Karpas-422 (cell line): Measurements from ENCODE around the gene RGS6. TPM values are rescaled to one million over a fixed set of nuclear protein-coding genes. Genes with fewer than 3 reads are reported as not detected.

Source experiments
- DNase-seq: peaks from one replicate; pipeline ENCODE4 v3.0.0-alpha.2; 2015
- H2AFZ ChIP-seq: fragments of 200-600 bp; sonication (generic); 2 replicates; pipeline ENCODE4 v1.6.1; 2014; ENCODE audit warnings: antibody characterized with exemption, low read length, mixed read lengths
- H3K27ac ChIP-seq: fragments of 200-600 bp; sonication (generic); 2 replicates; pipeline ENCODE4 v1.5.1; 2014; ENCODE audit warnings: mild to moderate bottlenecking, low read length, moderate library complexity
- H3K27me3 ChIP-seq: fragments of 200-600 bp; sonication (generic); 2 replicates; pipeline ENCODE4 v1.6.1; 2014; ENCODE audit warnings: low read length, mixed read lengths
- H3K36me3 ChIP-seq: fragments of 200-600 bp; sonication (generic); 2 replicates; pipeline ENCODE4 v1.6.1; 2014; ENCODE audit warnings: low read length, mixed read lengths; ENCODE audit not compliant: insufficient read depth
- H3K4me1 ChIP-seq: fragments of 200-600 bp; sonication (generic); 2 replicates; pipeline ENCODE4 v1.6.1; 2014; ENCODE audit warnings: mild to moderate bottlenecking, low read length, mixed read lengths
- H3K4me2 ChIP-seq: fragments of 200-600 bp; sonication (generic); 2 replicates; pipeline ENCODE4 v1.6.1; 2014; ENCODE audit warnings: low read length, low read depth, mild to moderate bottlenecking; ENCODE audit not compliant: poor library complexity, severe bottlenecking
- H3K4me3 ChIP-seq: fragments of 200-600 bp; sonication (generic); 2 replicates; pipeline ENCODE4 v1.5.1; 2014; ENCODE audit warnings: mild to moderate bottlenecking, antibody characterized with exemption, low read length, mixed read lengths
- H3K79me2 ChIP-seq: fragments of 200-600 bp; sonication (generic); 2 replicates; pipeline ENCODE4 v1.6.1; 2014; ENCODE audit warnings: mild to moderate bottlenecking, low read length, mixed read lengths
- H3K9ac ChIP-seq: fragments of 200-600 bp; sonication (generic); 2 replicates; pipeline ENCODE4 v1.6.0; 2014; ENCODE audit warnings: low read length
- H3K9me2 ChIP-seq: fragments of 200-600 bp; sonication (generic), shearing (Covaris generic); replicated peaks from 2 replicates; pipeline ENCODE4 v1.6.0; 2014; ENCODE audit warnings: mild to moderate bottlenecking, low read length, moderate library complexity; ENCODE audit not compliant: insufficient read depth
- H3K9me3 ChIP-seq: fragments of 300-700, 200-600 bp; sonication (generic); 2 replicates; pipeline ENCODE4 v1.6.1; 2014; ENCODE audit warnings: low read length, mixed read lengths
- H4K20me1 ChIP-seq: fragments of 200-600 bp; sonication (generic); 2 replicates; pipeline ENCODE4 v1.6.1; 2014; ENCODE audit warnings: mild to moderate bottlenecking, antibody characterized with exemption, low read length, low read depth; ENCODE audit not compliant: insufficient read depth
- total RNA-seq: library from RNA; depleted of rRNA; stranded (reverse); fragments of >200 nt; shearing (Covaris generic); gene quantifications from 2 replicates; pipeline ENCODE4 v1.2.3, GENCODE V29; 2014; ENCODE audit warnings: low replicate concordance

The RGS6 gene
- total RNA-seq, 1 experiment from 2014 or later = 0.07 TPM

DNA sequence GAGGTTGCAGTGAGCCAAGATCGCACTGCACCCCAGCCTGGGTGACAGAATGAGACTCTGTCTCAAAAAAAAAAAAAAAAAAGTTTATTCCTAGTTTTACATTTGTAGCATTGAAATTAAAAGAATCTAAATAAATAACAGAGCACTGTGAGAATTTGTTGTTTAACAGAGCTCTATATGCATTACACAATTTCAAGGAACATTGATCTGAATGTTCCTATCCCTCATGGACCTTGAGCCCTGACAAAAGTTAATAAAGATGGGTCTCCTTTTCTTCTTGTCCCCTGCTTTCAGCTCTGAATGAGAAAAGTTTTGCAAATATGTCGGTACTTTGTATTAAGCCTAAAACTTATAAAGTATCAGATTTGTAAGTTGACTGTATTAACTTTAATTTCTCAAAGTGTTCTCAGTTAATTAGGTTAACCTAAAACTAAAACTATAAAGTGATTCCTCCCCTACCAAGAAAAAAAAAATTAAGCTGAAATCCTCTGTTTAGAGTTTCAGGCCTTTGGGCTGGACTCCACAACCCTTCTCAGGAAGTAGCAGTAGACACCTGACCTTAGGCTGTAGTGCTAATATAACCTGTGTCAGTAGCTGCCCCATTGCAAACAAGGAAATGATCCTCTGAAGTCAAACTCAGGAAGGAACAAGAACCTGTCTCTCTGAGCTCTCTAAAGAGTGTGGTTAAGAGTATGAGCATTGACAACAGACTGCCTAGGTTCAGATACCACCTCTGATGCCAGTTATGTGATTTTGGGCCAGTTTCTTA lies 484.0 kb downstream of the RGS6 start:
- Histone ChIP-seq H3K36me3 (no peaks in the 10 kb centered on the region), H3K9me3 (no peaks in the 10 kb centered on the region), H2AFZ (no peak overlapping the region), H3K27me3 (no peaks in the 10 kb centered on the region), H3K4me2 (no peak overlapping the region), H3K4me3 (no peak overlapping the region), H3K79me2 (no peaks in the 10 kb centered on the region), H3K4me1 (no peaks in the 10 kb centered on the region), H3K27ac (no peak overlapping the region), H3K9ac (no peak overlapping the region), H4K20me1 (no peaks in the 10 kb centered on the region), H3K9me2 (no peaks in the 10 kb centered on the region)
- no peak for DNase-seq

DNA sequence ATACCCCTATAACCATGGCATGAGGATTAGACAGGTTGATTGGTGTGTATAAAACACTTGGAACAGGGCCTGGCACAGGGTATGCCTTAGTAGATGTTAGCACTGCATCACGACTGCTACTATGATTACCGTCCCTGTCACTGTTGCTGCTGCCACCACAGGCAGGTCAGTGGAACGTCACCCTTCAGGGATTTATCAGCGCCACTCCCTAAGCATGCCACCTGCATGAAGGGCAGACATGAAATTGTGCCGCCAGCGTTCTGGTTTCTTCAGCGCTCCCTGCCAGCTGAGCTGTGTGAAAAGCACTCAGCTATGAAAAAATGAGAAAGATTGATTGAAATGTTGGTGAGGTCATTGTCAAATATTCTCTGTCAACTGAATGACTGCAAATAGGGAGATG lies 484.7 kb downstream of the RGS6 start:
- Histone ChIP-seq H3K4me1 (no peaks in the 10 kb centered on the region), H3K9ac (no peak overlapping the region), H3K9me2 (no peaks in the 10 kb centered on the region), H3K4me3 (no peak overlapping the region), H3K9me3 (no peaks in the 10 kb centered on the region), H3K36me3 (no peaks in the 10 kb centered on the region), H3K27ac (no peak overlapping the region), H3K4me2 (no peak overlapping the region), H3K79me2 (no peaks in the 10 kb centered on the region), H2AFZ (no peak overlapping the region), H3K27me3 (no peaks in the 10 kb centered on the region), H4K20me1 (no peaks in the 10 kb centered on the region)
- DNase-seq = peak; percentile 79

DNA sequence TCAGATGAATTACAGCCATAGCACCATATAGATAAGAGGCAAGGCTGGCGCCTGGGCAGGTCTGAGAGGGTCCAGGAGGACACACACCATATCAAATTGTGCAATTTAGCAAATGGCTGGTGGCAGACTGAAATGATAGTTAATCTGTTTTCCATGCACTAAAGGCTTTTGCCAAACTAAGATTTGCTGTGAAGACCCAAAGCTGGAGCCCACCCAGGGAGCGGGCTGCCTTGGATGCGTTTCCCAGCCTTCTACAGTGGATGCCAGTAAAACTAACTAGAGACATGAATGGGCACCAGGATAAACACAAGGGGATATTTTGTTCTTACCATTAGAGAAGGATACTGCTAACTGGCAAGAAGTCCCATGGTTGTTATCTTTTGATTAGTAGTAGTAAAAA lies 486.6 kb downstream of the RGS6 start:
- Histone ChIP-seq H3K36me3 (no peaks in the 10 kb centered on the region), H3K4me2 (no peak overlapping the region), H3K9me2 (no peaks in the 10 kb centered on the region), H3K9me3 (no peaks in the 10 kb centered on the region), H2AFZ (no peak overlapping the region), H3K27ac (no peak overlapping the region), H3K4me1 (no peaks in the 10 kb centered on the region), H3K4me3 (no peak overlapping the region), H3K79me2 (no peaks in the 10 kb centered on the region), H4K20me1 (no peaks in the 10 kb centered on the region), H3K9ac (no peak overlapping the region), H3K27me3 (no peaks in the 10 kb centered on the region)
- DNase-seq = no peak

DNA sequence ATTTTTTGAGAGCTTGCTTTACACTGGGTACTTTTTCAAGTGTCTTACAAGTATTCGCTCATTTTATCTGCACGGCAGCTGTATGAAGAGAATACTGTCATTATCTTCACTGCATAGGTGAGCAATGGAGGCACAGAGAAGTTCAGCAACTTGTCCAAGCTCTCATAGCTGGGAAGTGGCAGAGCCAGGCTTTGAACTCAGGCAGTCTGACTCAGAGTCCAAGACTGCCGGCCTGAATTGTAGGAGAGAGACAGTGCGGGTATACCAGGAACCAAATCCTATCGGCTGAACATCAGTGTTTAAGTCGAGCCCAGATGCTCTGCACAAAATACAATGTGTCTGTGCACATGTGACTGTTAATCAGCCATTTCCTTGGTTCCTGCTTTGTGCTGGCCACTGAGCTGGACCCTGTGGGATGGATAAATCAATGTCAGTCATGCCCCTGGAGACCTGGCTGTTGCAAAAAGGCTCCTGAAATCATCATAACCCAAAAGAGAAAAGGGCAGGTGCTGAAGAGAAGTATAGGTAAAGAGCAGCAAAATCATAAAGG lies 487.1 kb downstream of the RGS6 start:
- Histone ChIP-seq H3K27me3 (no peaks in the 10 kb centered on the region), H4K20me1 (no peaks in the 10 kb centered on the region), H3K27ac (no peak overlapping the region), H3K4me1 (no peaks in the 10 kb centered on the region), H2AFZ (no peak overlapping the region), H3K4me2 (no peak overlapping the region), H3K9me3 (no peaks in the 10 kb centered on the region), H3K9me2 (no peaks in the 10 kb centered on the region), H3K36me3 (no peaks in the 10 kb centered on the region), H3K4me3 (no peak overlapping the region), H3K9ac (no peak overlapping the region), H3K79me2 (no peaks in the 10 kb centered on the region)
- no peak for DNase-seq

DNA sequence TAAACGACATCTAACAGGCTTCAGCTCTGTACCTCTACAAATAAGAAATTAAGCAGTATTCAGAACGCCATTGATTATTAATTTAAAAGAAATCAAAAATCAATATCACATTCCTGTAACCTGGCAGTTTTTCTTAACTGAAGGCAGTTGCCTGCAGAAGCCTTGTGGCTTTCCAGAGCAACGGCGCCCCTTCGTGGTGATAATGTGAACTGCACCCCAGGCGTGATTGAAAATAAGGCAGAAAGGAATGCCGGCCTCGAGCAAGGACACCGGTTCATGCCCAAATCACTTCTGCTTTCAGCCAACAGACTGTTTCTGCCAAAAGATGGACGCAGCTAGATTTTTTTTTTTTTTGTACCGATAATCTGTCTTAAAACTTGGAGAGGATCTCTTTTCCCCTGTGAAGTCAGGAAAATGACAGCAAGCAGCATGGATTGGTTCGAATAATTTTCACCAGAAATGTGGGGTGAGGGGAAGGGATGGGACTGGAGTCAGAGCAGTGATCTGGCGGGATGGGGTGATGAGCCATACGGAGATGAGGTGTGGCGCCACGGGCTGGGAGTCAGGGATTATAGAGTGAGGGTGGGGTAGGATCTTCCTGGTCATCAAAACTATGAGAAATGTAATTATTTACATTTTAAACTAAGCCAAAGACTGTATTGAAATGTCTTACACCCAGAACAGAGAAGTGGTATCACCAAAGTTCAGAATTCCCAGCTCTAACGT lies 488.7 kb downstream of the RGS6 start:
- Histone ChIP-seq H3K79me2 (no peaks in the 10 kb centered on the region), H3K4me3 (no peak overlapping the region), H3K9me2 (no peaks in the 10 kb centered on the region), H3K36me3 (no peaks in the 10 kb centered on the region), H3K4me1 (no peaks in the 10 kb centered on the region), H3K9ac (no peak overlapping the region), H3K9me3 (no peaks in the 10 kb centered on the region), H3K4me2 (no peak overlapping the region), H2AFZ (no peak overlapping the region), H3K27ac (no peak overlapping the region), H3K27me3 (no peaks in the 10 kb centered on the region), H4K20me1 (no peaks in the 10 kb centered on the region)
- peak; percentile 95 for DNase-seq

DNA sequence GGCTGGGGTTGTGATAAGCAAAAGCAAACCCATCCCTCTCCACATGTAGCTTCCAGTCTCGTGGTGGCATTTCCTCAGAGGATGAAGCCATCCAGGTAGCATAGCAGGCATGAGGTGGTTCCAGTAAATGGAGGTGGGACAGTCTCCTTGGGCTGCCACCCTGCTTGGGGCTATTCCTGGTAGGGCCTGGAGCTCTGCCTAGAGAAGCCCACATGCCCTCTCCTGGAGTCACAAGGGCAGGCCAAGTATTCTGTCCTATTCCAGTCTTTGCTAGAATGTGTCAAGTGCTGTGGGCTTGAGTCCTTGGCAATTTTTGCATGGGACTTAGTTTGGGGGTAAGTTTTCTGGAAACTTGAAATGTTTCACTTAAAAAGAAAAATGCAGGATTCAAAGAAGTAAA lies 491.7 kb downstream of the RGS6 start:
- Histone ChIP-seq H3K9me2 (no peaks in the 10 kb centered on the region), H3K27me3 (no peaks in the 10 kb centered on the region), H3K4me1 (no peaks in the 10 kb centered on the region), H3K4me2 (no peak overlapping the region), H3K9me3 (no peaks in the 10 kb centered on the region), H3K9ac (no peak overlapping the region), H3K27ac (no peak overlapping the region), H2AFZ (no peak overlapping the region), H3K79me2 (no peaks in the 10 kb centered on the region), H3K36me3 (no peaks in the 10 kb centered on the region), H3K4me3 (no peak overlapping the region), H4K20me1 (no peaks in the 10 kb centered on the region)
- DNase-seq = no peak

DNA sequence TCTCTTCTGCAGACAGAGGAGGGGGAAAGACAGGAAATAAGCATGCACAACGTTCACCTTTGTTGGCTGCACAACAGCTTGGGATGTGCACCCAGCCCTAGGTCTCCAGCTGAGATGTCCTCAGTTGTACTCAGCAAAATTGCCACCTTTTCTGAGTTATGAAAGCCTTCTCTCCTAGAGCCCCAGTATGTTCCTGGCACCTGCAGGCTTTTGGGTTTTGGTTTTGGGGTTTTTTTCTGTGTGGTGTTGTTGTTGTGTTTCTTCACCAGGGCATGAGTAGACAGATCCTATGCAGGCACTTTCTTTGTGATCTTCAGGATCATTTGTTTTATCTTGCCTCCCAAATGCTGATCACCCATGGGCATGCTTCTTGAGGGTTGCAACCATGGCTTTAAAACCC lies 498.2 kb downstream of the RGS6 start:
- Histone ChIP-seq H2AFZ (no peak overlapping the region), H3K27ac (no peak overlapping the region), H4K20me1 (no peaks in the 10 kb centered on the region), H3K4me3 (no peak overlapping the region), H3K36me3 (no peaks in the 10 kb centered on the region), H3K79me2 (no peaks in the 10 kb centered on the region), H3K9ac (no peak overlapping the region), H3K27me3 (no peaks in the 10 kb centered on the region), H3K9me3 (no peaks in the 10 kb centered on the region), H3K9me2 (no peaks in the 10 kb centered on the region), H3K4me1 (no peaks in the 10 kb centered on the region), H3K4me2 (no peak overlapping the region)
- DNase-seq = no peak

DNA sequence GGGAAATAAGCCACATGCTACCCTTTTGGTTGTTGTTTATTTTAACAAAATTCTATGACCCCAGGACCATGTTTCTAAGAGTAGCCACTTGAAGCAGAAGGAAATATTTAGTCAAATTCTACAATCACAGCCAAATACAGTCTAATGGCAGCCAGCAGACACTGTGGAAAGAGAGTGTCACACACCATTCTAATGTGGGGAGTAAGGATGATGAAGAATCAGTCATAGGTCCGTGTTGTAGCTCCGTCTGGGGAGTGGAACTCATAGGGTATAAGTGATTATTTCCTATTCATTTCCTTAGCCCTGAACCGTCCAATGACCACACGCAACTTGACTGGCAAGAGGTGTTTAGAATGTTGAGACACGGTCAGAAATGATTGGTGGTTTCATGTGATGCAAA lies 500.5 kb downstream of the RGS6 start:
- no peak overlapping the region for H3K9ac ChIP-seq
- no peak overlapping the region for H3K4me3 ChIP-seq
- no peak for DNase-seq
- no peaks in the 10 kb centered on the region for H3K9me2 ChIP-seq
- no peaks in the 10 kb centered on the region for H3K27me3 ChIP-seq
- H2AFZ ChIP-seq = no peak overlapping the region
- no peak overlapping the region for H3K27ac ChIP-seq
- H3K79me2 ChIP-seq = no peaks in the 10 kb centered on the region
- no peaks in the 10 kb centered on the region for H3K9me3 ChIP-seq
- no peak overlapping the region for H3K4me2 ChIP-seq
- H4K20me1 ChIP-seq = no peaks in the 10 kb centered on the region
- no peaks in the 10 kb centered on the region for H3K4me1 ChIP-seq
- no peaks in the 10 kb centered on the region for H3K36me3 ChIP-seq
